ENCODE measurements around the gene FBXL7. TPM values are rescaled to one million over a fixed set of nuclear protein-coding genes. Genes with fewer than 3 reads are reported as not detected.

Gene FBXL7
- total and polyA plus RNA-seq, 9 of the 15 experiments (the other 6 are each of a cell fraction or from before 2014, with no cell fraction given): 0.04 to 0.08 TPM; not detected in 7

GRCh38 chr5:15719784-15720183 lies 219.8 kb downstream of the FBXL7 start:
- no peaks in the 10 kb centered on the region for H3K79me2 ChIP-seq (ENCODE audit: control insufficient read depth, insufficient read depth, low read length)
- in situ Hi-C loops (cut with MboI): no loop called here
- DNase-seq (ENCODE audit: extremely low read depth in 1 of 4, low spot score in 3 of 4): no peak
- H3K4me3 ChIP-seq: no peak overlapping the region
- ATAC-seq: no peak
- no peaks in the 10 kb centered on the region for H3K9me1 ChIP-seq (ENCODE audit: control insufficient read depth, insufficient read depth, low read length)
- FAIRE-seq: no peak
- ChIA-PET POLR2A (no interaction called here), CTCF (ENCODE audit: low intra/inter-chr PET ratio) (no interaction called here)
- no peaks in the 10 kb centered on the region for H3K27me3 ChIP-seq (ENCODE audit: control insufficient read depth in 2 of 2, insufficient read depth in 2 of 2, low read length in 2 of 2)
- WGBS (ENCODE audit: insufficient coverage, low coverage, missing lambda C conversion rate): 0% methylated on average over 4 of the region's 4 CpGs
- no peak overlapping the region for H3K9ac ChIP-seq (ENCODE audit: insufficient read depth in 1 of 2, low read depth in 2 of 2, low read length in 2 of 2)
- H4K20me1 ChIP-seq (replicated peaks; ENCODE audit: control insufficient read depth, insufficient read depth, low read length): no peaks in the 10 kb centered on the region
- H2AFZ ChIP-seq (ENCODE audit: low read depth, low read length): no peak overlapping the region
- H3K36me3 ChIP-seq (ENCODE audit: control insufficient read depth, insufficient read depth, low read length): no peaks in the 10 kb centered on the region
- no peak overlapping the region for H3K4me2 ChIP-seq (ENCODE audit: insufficient read depth, low read length)
- no peaks in the 10 kb centered on the region for H3K4me1 ChIP-seq (replicated peaks in 1 of 2; ENCODE audit: control insufficient read depth in 2 of 2, insufficient read depth in 2 of 2, low read length in 2 of 2)
- BruUV-seq (replicated peaks): no TSS peak
- no peak overlapping the region for H3K27ac ChIP-seq (ENCODE audit: extremely low read depth, low read depth, low read length)
- intact Hi-C loops (cut with micrococcal nuclease): no loop called here
- no peaks in the 10 kb centered on the region for H3K9me3 ChIP-seq (replicated peaks; ENCODE audit: control insufficient read depth, insufficient read depth, low read depth, low read length)
- TF ChIP-seq, protein P1, sequence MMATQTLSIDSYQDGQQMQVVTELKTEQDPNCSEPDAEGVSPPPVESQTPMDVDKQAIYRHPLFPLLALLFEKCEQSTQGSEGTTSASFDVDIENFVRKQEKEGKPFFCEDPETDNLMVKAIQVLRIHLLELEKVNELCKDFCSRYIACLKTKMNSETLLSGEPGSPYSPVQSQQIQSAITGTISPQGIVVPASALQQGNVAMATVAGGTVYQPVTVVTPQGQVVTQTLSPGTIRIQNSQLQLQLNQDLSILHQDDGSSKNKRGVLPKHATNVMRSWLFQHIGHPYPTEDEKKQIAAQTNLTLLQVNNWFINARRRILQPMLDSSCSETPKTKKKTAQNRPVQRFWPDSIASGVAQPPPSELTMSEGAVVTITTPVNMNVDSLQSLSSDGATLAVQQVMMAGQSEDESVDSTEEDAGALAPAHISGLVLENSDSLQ (IDR thresholded peaks at IDR 0.05): no peak
- TF ChIP-seq KLF10 (CRISPR knock-in tag; IDR thresholded peaks at IDR 0.05) (no peak), ZNF507 (tag; conservative IDR thresholded peaks at IDR 0.05) (no peak), ZNF398 (CRISPR knock-in tag; IDR thresholded peaks at IDR 0.05) (no peak), ZFPM2 (CRISPR knock-in tag; IDR thresholded peaks at IDR 0.05) (no peak), DEAF1 (CRISPR knock-in tag; IDR thresholded peaks at IDR 0.05) (no peak), CHD1 (IDR thresholded peaks at IDR 0.05; ENCODE audit: low read length) (no peak), SOX6 (IDR thresholded peaks at IDR 0.05) (no peak), NCOA1 (IDR thresholded peaks at IDR 0.05; ENCODE audit: low read depth) (no peak), RBBP5 (IDR thresholded peaks at IDR 0.05; ENCODE audit: borderline replicate concordance, insufficient read depth, low read length, poor library complexity, severe bottlenecking) (no peak), ZFX (CRISPR knock-in tag; IDR thresholded peaks at IDR 0.05) (no peak), MBD2 (IDR thresholded peaks at IDR 0.05; ENCODE audit: borderline replicate concordance, low read depth) (no peak), TOE1 (IDR thresholded peaks at IDR 0.05; ENCODE audit: borderline replicate concordance) (no peak), TOE1 (CRISPR knock-in tag; IDR thresholded peaks at IDR 0.05; ENCODE audit: borderline replicate concordance, low read depth) (no peak), GATA2 (CRISPR knock-in tag; IDR thresholded peaks at IDR 0.05) (no peak)
- TF ChIP-seq, protein P2, sequence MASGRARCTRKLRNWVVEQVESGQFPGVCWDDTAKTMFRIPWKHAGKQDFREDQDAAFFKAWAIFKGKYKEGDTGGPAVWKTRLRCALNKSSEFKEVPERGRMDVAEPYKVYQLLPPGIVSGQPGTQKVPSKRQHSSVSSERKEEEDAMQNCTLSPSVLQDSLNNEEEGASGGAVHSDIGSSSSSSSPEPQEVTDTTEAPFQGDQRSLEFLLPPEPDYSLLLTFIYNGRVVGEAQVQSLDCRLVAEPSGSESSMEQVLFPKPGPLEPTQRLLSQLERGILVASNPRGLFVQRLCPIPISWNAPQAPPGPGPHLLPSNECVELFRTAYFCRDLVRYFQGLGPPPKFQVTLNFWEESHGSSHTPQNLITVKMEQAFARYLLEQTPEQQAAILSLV (tag; IDR thresholded peaks at IDR 0.05): no peak
- TF ChIP-seq, protein P3, sequence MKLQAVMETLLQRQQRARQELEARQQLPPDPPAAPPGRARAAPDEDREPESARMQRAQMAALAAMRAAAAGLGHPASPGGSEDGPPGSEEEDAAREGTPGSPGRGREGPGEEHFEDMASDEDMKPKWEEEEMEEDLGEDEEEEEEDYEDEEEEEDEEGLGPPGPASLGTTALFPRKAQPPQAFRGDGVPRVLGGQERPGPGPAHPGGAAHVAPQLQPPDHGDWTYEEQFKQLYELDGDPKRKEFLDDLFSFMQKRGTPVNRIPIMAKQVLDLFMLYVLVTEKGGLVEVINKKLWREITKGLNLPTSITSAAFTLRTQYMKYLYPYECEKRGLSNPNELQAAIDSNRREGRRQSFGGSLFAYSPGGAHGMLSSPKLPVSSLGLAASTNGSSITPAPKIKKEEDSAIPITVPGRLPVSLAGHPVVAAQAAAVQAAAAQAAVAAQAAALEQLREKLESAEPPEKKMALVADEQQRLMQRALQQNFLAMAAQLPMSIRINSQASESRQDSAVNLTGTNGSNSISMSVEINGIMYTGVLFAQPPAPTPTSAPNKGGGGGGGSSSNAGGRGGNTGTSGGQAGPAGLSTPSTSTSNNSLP (IDR thresholded peaks at IDR 0.05; ENCODE audit: borderline replicate concordance, low read depth, low read length): no peak

Data from K562 (cell line).